SH-SY5Y (cell line): ENCODE measurements around the gene RGS7.

ENCODE experiments used
- GATA2 ChIP-seq: IDR thresholded peaks from 2 replicates; pipeline ENCODE4 v1.6.1; 2011; ENCODE audit warnings: mild to moderate bottlenecking, low read depth, low read length
- GATA3 ChIP-seq: IDR thresholded peaks from 2 replicates; pipeline ENCODE4 v1.6.1; 2011; ENCODE audit warnings: low read depth, mild to moderate bottlenecking, low read length, moderate library complexity

- TF ChIP-seq GATA2: no peak
- TF ChIP-seq GATA3: no peak
Observed at GRCh38 chr1:241074507-241074906, 282.5 kb downstream of the RGS7 start.
